Astrocyte of the cerebellum (primary cell): ENCODE results near the gene TNNC2.

Experiments used
- DNase-seq: peaks from one replicate; pipeline ENCODE4 v3.0.0-alpha.2; 2011; ENCODE audit warnings: low read depth
- H3K4me3 ChIP-seq: 2 replicates; pipeline ENCODE4 v1.5.1; 2011; ENCODE audit warnings: mild to moderate bottlenecking, low read depth, low read length, moderate library complexity
- in situ Hi-C: cut with HindIII; loops from 2 replicates; pipeline ENCODE4 v1.10.0; 2017; ENCODE audit warnings: low sequenced_read_pairs
- TF ChIP-seq, protein P1 (sequence below): IDR thresholded peaks from 2 replicates; pipeline ENCODE4 v1.5.1; 2012; ENCODE audit warnings: low read length, low read depth, moderate library complexity, mild to moderate bottlenecking; ENCODE audit errors: missing control alignments

Gene TNNC2

DNA sequence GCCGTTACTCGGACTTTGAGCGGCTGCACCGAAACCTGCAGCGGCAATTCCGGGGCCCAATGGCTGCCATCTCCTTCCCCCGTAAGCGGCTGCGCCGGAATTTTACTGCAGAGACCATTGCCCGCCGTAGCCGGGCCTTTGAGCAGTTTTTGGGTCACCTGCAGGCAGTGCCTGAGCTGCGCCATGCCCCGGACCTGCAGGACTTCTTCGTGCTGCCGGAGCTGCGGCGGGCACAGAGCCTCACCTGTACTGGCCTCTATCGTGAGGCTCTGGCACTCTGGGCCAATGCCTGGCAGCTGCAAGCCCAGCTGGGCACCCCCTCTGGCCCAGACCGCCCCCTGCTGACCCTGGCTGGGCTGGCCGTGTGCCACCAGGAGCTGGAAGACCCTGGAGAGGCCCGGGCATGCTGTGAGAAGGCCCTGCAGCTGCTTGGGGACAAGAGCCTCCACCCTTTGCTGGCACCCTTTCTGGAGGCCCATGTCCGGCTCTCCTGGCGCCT lies 13.6 kb upstream of the TNNC2 start:
- in situ Hi-C loops, result no loop called here
- no peak for DNase-seq

DNA sequence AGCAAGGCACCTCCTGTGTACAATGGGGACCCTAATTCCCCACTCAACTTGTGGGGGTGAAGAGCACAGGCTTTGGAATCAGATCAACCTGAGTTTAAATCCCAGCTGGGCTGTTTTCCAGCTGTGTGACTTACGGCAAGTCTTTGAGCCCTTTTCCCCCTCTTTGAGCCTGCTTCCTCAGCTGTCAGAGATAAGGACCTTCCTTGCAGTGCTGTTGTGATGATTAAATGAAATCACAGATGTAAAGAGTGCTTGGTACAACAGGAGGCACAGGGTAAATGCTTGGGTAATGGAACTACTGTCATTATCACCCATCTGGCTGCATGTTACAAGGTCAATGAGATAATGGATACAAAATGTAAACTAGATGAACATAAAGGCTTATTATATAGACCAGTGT lies 9.7 kb upstream of the TNNC2 start:
- in situ Hi-C loops, result no loop called here
- TF ChIP-seq, protein P1, sequence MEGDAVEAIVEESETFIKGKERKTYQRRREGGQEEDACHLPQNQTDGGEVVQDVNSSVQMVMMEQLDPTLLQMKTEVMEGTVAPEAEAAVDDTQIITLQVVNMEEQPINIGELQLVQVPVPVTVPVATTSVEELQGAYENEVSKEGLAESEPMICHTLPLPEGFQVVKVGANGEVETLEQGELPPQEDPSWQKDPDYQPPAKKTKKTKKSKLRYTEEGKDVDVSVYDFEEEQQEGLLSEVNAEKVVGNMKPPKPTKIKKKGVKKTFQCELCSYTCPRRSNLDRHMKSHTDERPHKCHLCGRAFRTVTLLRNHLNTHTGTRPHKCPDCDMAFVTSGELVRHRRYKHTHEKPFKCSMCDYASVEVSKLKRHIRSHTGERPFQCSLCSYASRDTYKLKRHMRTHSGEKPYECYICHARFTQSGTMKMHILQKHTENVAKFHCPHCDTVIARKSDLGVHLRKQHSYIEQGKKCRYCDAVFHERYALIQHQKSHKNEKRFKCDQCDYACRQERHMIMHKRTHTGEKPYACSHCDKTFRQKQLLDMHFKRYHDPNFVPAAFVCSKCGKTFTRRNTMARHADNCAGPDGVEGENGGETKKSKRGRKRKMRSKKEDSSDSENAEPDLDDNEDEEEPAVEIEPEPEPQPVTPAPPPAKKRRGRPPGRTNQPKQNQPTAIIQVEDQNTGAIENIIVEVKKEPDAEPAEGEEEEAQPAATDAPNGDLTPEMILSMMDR, result no peak
- H3K4me3 ChIP-seq, result no peak overlapping the region
- no peak for DNase-seq

More for the DNA sequence above, 13.6 kb upstream of the TNNC2 start:
- no peak overlapping the region for H3K4me3 ChIP-seq
- TF ChIP-seq, protein P1, result no peak

DNA sequence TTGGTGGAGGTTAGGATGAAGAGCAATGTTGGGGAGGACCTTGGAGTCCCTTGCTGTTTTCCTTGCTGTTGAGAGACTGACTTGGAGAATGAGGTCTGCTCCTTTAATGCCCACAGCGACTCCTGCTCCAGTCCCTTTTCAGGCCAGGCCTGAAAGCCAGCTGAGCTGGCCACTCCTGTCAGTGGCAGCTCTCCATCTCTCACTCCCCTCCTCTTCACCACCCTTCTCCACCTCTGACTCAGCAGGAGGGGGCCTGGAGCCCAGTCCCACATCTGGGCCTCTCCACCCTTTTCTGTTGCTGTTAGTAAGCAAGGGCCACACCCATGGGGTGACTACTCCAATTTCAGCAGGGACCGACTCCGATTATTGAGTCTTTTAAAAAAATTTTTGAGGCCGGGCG lies 8.7 kb upstream of the TNNC2 start:
- TF ChIP-seq, protein P1, result no peak
- in situ Hi-C loops, result no loop called here
- DNase-seq, result no peak
- H3K4me3 ChIP-seq, result no peak overlapping the region

GRCh38 chr20:45835329-45835765 lies 8.2 kb upstream of the TNNC2 start:
- peak overlapping the region; percentile 63 for H3K4me3 ChIP-seq
- in situ Hi-C loops, result no loop called here
- TF ChIP-seq, protein P1, result no peak
- DNase-seq, result no peak

DNA sequence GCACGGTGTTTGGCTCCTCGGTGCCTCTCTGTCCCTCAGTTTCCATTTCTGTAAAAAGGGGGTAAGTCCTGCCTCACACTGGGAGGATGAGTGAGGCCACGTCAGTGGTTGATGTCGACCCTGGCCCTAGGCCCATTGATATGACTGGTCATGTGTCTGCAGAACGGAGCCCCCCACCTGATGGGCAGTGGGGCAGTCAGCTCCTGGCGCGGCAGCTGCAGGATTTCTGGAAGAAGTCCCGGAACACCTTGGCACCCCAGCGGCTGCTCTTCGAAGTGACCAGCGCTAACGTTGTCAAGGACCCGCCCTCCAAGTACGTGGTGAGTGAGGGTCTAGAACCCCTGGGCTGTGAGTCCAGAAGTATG lies 7.7 kb upstream of the TNNC2 start:
- no peak for DNase-seq
- in situ Hi-C loops, result no loop called here
- TF ChIP-seq, protein P1, result no peak
- H3K4me3 ChIP-seq, result peak overlapping the region; percentile 63

DNA sequence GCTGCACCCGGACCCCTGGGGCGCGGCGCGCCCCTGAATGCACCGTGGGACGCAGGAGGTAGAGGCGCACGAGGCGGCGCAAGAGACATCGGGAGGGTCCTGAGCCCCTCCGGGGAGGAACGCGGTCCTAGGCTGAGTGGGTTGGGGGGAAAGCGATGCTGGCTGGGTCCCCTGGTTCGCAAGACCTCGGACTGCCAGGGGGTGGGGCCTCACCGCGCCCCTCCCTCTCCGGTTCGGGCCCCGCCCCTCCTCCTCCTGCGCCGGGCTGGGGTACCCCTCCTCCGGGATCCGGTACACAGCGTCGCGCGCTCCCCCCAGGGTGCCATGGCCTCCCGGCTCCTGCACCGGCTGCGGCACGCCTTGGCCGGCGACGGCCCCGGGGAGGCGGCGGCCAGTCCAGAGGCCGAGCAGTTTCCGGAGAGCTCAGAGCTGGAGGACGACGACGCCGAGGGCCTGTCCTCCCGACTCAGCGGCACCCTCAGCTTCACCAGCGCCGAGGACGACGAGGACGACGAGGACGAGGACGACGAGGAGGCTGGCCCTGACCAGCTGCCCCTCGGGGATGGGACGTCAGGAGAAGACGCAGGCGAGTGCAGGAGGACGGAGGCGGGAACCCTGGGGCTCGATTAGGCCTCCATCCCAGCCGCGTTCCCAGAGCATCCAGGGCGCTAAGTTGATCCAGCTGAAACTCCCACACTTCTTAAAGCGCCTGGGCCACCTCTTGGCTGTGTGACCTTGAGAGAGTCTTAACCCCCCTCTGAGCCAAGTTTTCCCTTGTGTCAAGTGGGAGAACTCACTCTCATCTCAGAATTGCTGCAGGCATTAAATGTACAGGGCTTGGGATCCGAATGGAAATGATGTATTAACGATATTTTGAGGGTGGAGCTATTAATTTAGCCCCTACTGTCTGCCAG lies 7.0 kb upstream of the TNNC2 start:
- TF ChIP-seq, protein P1, result no peak
- in situ Hi-C loops, result no loop called here
- H3K4me3 ChIP-seq, result peak overlapping the region; percentile 63
- no peak for DNase-seq
